Measurements from ENCODE around the gene CEBPZ. TPM values are rescaled to one million over a fixed set of nuclear protein-coding genes. Genes with fewer than 3 reads are reported as not detected.

The CEBPZ gene
- total RNA-seq, 1 experiment from 2014 or later, result 47.8 TPM

DNA sequence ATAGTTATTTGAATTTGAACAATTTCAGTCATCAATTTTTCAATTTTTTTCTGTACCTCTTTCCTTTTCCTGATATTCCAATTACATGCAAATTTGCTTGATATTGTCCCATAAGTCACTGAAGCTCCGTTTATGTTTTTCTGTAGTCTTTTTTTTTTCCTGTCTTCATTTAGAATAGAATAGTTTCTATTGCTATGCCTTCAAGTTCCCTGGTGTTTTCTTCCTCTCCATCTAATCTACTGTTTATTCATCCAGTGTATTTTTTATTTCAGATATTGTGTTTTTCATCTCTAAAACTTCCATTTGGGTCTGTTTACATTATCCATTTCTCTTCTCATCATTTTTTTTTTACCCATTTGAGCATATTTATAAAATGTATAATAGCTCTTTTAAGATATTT is 66.6 kb downstream of the CEBPZ start (continued):
- TF ChIP-seq ZNF274 (IDR thresholded peaks at IDR 0.05; ENCODE audit: low read depth, low read length), result no peak
- no peak for TF ChIP-seq EZH2phosphoT487 (IDR thresholded peaks at IDR 0.05; ENCODE audit: borderline replicate concordance)

DNA sequence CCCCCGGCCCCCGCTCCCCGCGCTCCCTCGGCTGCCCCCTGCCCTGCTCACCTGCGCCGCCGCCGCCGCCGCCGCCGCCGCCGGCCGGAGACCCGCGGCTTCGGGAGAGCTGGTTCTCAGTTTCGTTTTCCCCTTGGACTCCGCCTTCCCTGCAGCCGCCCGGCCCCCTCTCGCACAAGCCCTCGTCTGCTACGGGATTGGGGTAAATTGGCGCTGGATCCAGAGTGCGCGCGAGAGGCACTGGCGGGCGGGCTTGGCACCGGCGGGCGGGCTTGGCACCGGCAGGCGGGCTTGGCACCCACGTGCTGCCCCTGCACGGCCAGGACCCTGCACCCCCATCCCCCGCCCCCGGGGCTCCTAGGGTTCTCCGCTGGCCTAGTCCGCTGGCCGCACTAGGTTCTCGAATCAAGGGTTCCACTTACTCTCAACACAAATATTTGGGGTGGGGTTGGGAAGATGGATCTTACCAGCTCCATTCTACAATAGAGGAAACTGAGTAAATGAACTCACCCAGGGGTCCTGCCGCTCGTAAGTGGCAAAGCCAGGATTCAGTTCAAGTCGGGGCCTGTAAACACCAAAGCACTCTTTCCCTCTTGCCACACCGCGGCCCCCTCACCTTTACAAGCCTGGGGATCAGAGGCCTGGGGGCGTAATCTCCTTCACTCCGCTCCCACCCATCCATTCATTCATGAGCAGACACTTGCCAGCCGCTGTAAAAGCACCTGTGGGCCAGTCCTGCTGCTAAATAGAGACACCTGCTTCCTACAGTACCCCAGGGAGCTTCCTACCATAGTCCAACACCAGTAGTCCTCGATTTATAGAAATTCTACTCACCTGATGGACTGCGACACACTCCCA is 74.3 kb downstream of the CEBPZ start, which contains the start of gene EIF2AK2:
TSS of gene EIF2AK2 (minus strand) at position 124 of the 858 bp plus-strand sequence. CDS start 9,174 bp downstream, outside the sequence.
- H3K27me3 ChIP-seq (ENCODE audit: insufficient read depth, low read length), result no peaks in the 10 kb centered on the region
- peak within 1 kb of the TSS; percentile 36 for H2AFZ ChIP-seq (ENCODE audit: low read depth, low read length, poor library complexity, severe bottlenecking)
- ChIA-PET RAD21 (ENCODE audit: low non-redundant PET in 1 of 2, low total read pairs in 2 of 2, uncharacterized antibody in 2 of 2, unreplicated experiment in 2 of 2) (no interaction called here), CTCF (interaction anchor here (1.5 kb wide), 1 partner anchor 12 kb away, joined by 4 read pairs; no protein-coding TSS in a partner anchor), POLR2A (no interaction called here)
- peaks cover 39% of the 10 kb centered on the region for H3K79me2 ChIP-seq (ENCODE audit: insufficient read depth, low read length)
- ATAC-seq, result peak; percentile 94
- TF ChIP-seq, protein P1, sequence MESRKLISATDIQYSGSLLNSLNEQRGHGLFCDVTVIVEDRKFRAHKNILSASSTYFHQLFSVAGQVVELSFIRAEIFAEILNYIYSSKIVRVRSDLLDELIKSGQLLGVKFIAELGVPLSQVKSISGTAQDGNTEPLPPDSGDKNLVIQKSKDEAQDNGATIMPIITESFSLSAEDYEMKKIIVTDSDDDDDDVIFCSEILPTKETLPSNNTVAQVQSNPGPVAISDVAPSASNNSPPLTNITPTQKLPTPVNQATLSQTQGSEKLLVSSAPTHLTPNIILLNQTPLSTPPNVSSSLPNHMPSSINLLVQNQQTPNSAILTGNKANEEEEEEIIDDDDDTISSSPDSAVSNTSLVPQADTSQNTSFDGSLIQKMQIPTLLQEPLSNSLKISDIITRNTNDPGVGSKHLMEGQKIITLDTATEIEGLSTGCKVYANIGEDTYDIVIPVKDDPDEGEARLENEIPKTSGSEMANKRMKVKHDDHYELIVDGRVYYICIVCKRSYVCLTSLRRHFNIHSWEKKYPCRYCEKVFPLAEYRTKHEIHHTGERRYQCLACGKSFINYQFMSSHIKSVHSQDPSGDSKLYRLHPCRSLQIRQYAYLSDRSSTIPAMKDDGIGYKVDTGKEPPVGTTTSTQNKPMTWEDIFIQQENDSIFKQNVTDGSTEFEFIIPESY (IDR thresholded peaks at IDR 0.05; ENCODE audit: extremely low read depth, insufficient replicate concordance, low read length), result peak; percentile 87
- TF ChIP-seq ZNF274 (IDR thresholded peaks at IDR 0.05; ENCODE audit: low read depth, low read length), result no peak
- TF ChIP-seq, protein P2, sequence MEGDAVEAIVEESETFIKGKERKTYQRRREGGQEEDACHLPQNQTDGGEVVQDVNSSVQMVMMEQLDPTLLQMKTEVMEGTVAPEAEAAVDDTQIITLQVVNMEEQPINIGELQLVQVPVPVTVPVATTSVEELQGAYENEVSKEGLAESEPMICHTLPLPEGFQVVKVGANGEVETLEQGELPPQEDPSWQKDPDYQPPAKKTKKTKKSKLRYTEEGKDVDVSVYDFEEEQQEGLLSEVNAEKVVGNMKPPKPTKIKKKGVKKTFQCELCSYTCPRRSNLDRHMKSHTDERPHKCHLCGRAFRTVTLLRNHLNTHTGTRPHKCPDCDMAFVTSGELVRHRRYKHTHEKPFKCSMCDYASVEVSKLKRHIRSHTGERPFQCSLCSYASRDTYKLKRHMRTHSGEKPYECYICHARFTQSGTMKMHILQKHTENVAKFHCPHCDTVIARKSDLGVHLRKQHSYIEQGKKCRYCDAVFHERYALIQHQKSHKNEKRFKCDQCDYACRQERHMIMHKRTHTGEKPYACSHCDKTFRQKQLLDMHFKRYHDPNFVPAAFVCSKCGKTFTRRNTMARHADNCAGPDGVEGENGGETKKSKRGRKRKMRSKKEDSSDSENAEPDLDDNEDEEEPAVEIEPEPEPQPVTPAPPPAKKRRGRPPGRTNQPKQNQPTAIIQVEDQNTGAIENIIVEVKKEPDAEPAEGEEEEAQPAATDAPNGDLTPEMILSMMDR (IDR thresholded peaks at IDR 0.05 in 2 of 3, conservative IDR thresholded peaks at IDR 0.05 in 1 of 3; ENCODE audit: borderline replicate concordance in 1 of 3, insufficient read depth in 1 of 3, low read depth in 2 of 3, low read length in 2 of 3), result no peak
- TF ChIP-seq SIN3A (IDR thresholded peaks at IDR 0.05; ENCODE audit: low read depth), result peak; percentile 65; the same call in 1 of the 2 replicates
- peak; percentile 67 for TF ChIP-seq POLR2AphosphoS5 (IDR thresholded peaks at IDR 0.05; ENCODE audit: low read depth, low read length)
- no peak for TF ChIP-seq CEBPB (IDR thresholded peaks at IDR 0.05; ENCODE audit: low read depth)
- TF ChIP-seq FOSL1 (IDR thresholded peaks at IDR 0.05; ENCODE audit: low read depth), result no peak
- TF ChIP-seq TCF7L2 (IDR thresholded peaks at IDR 0.05; ENCODE audit: borderline replicate concordance, extremely low read depth, insufficient read depth, insufficient read length), result no peak
- no peak for TF ChIP-seq CBX3 (IDR thresholded peaks at IDR 0.05; ENCODE audit: low read depth)
- TF ChIP-seq EZH2phosphoT487 (IDR thresholded peaks at IDR 0.05; ENCODE audit: borderline replicate concordance), result no peak
- TF ChIP-seq POLR2A (IDR thresholded peaks at IDR 0.05; ENCODE audit: borderline replicate concordance, extremely low read depth, insufficient read depth, insufficient read length), result no peak
- TF ChIP-seq YY1 (IDR thresholded peaks at IDR 0.05; ENCODE audit: extremely low read depth, insufficient replicate concordance, low read depth, low read length), result peak; percentile 23
- TF ChIP-seq ZFX (IDR thresholded peaks at IDR 0.05), result peak; percentile 70
- no peak for TF ChIP-seq SP1 (IDR thresholded peaks at IDR 0.05; ENCODE audit: low read depth)
- TF ChIP-seq RAD21 (IDR thresholded peaks at IDR 0.05; ENCODE audit: low read depth), result no peak
- TF ChIP-seq, protein P3, sequence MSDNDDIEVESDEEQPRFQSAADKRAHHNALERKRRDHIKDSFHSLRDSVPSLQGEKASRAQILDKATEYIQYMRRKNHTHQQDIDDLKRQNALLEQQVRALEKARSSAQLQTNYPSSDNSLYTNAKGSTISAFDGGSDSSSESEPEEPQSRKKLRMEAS (IDR thresholded peaks at IDR 0.05), result peak; percentile 71
- H4K20me1 ChIP-seq (ENCODE audit: insufficient read depth), result no peaks in the 10 kb centered on the region
- peak within 1 kb of the TSS; percentile 67 for H3K27ac ChIP-seq (ENCODE audit: low read depth, low read length)
- H3K9me2 ChIP-seq (ENCODE audit: insufficient read depth), result no peaks in the 10 kb centered on the region
- H3K4me3 ChIP-seq (replicated peaks in 1 of 2; ENCODE audit: low read depth in 1 of 2, low read length in 2 of 2), result peak within 1 kb of the TSS; percentile 76 to 81
- no peaks in the 10 kb centered on the region for H3K36me3 ChIP-seq (ENCODE audit: control insufficient read depth in 1 of 2, insufficient read depth in 2 of 2, low read length in 2 of 2)
- DNase-seq (ENCODE audit: low read depth, low spot score), result peak; percentile 29
- BruUV-seq (replicated peaks), result TSS peak; percentile 62
- no peaks in the 10 kb centered on the region for H3K9me3 ChIP-seq (ENCODE audit: control insufficient read depth in 1 of 2, insufficient read depth in 1 of 2, low read depth in 1 of 2, low read length in 2 of 2)
- peak within 1 kb of the TSS; percentile 84 for H3K4me2 ChIP-seq (ENCODE audit: low read length)
- H3K9ac ChIP-seq (ENCODE audit: low read length), result peak within 1 kb of the TSS; percentile 88
- intact Hi-C loops (cut with micrococcal nuclease), result no loop called here
- H3K4me1 ChIP-seq (ENCODE audit: control insufficient read depth in 1 of 2, insufficient read depth in 2 of 2, low read length in 2 of 2), result peaks cover 10 to 18% of the 10 kb centered on the region in 2 experiments
